ENCODE measurements around the gene BST1. TPM values are rescaled to one million over a fixed set of nuclear protein-coding genes. Genes with fewer than 3 reads are reported as not detected.

Gene BST1
- total RNA-seq, 1 experiment from 2014 or later = not detected

DNA sequence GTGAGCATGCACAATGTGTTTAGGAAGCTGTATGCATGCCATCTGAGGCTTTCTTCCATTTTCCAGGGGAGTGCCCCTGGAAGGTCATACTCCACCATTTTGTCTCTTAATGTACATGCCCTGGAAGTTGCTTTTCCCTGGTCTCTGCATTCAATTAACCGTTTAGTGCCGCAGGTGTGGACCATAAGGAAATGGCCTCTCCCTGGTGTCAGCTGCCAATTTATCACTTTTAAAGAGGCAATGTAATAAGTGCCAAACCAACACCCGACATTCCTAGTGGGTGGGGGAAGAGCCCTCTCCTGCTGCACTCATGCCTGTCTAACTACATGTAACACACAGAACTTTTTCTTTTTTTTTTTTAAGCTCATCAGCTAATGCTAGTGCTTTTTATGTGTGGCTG lies 7.1 kb upstream of the BST1 start:
- Histone ChIP-seq H4K5ac (ENCODE audit: insufficient read length, low read depth, low read length) (no peak overlapping the region), H4K20me1 (ENCODE audit: control insufficient read depth, insufficient read depth, insufficient read length) (no peaks in the 10 kb centered on the region), H3K56ac (ENCODE audit: insufficient read length, low read depth, low read length) (no peak overlapping the region), H3K4me2 (ENCODE audit: insufficient read depth, insufficient read length, low read length) (no peak overlapping the region), H3K14ac (ENCODE audit: insufficient read depth, low read length) (no peak overlapping the region), H3K27ac (ENCODE audit: insufficient read length, low read depth, low read length) (no peak overlapping the region), H3K79me2 (ENCODE audit: insufficient read depth, low read length) (no peaks in the 10 kb centered on the region), H4K8ac (replicated peaks; ENCODE audit: insufficient read length, low read depth, low read length) (no peak overlapping the region), H3T11ph (ENCODE audit: low read length) (no peak overlapping the region), H3K9ac (ENCODE audit: extremely low read depth, insufficient read length, low read length) (no peak overlapping the region), H3K23me2 (ENCODE audit: insufficient read length, low read depth, low read length, poor library complexity, severe bottlenecking) (no peaks in the 10 kb centered on the region), H3K27me3 (ENCODE audit: insufficient read depth, low read length) (no peaks in the 10 kb centered on the region), H2BK120ac (ENCODE audit: low read depth, low read length, poor library complexity, severe bottlenecking) (no peak overlapping the region), H2AK5ac (ENCODE audit: insufficient read length, low read length) (no peak overlapping the region), H3K9me3 (ENCODE audit: control insufficient read depth, low read depth, low read length) (no peaks in the 10 kb centered on the region), H3K18ac (ENCODE audit: insufficient read length, low read depth, low read length) (no peak overlapping the region), H3K4ac (ENCODE audit: low read depth, low read length) (no peak overlapping the region), H2BK5ac (ENCODE audit: insufficient read length, low read length) (no peak overlapping the region), H2BK20ac (ENCODE audit: low read depth, low read length, poor library complexity, severe bottlenecking) (no peak overlapping the region), H3K4me1 (ENCODE audit: insufficient read depth, low read length) (peaks cover 2% of the 10 kb centered on the region), H3K79me1 (ENCODE audit: insufficient read depth, low read depth, low read length, poor library complexity, severe bottlenecking) (no peaks in the 10 kb centered on the region), H2AFZ (ENCODE audit: low read length) (no peak overlapping the region), H3K23ac (ENCODE audit: insufficient read length, low read depth, low read length) (no peak overlapping the region), H2BK12ac (ENCODE audit: insufficient read length, low read depth, low read length) (no peak overlapping the region), H4K91ac (ENCODE audit: insufficient read length, low read depth, low read length) (no peak overlapping the region), H2BK15ac (ENCODE audit: low read depth, low read length) (no peak overlapping the region)
- TF ChIP-seq, protein P1, sequence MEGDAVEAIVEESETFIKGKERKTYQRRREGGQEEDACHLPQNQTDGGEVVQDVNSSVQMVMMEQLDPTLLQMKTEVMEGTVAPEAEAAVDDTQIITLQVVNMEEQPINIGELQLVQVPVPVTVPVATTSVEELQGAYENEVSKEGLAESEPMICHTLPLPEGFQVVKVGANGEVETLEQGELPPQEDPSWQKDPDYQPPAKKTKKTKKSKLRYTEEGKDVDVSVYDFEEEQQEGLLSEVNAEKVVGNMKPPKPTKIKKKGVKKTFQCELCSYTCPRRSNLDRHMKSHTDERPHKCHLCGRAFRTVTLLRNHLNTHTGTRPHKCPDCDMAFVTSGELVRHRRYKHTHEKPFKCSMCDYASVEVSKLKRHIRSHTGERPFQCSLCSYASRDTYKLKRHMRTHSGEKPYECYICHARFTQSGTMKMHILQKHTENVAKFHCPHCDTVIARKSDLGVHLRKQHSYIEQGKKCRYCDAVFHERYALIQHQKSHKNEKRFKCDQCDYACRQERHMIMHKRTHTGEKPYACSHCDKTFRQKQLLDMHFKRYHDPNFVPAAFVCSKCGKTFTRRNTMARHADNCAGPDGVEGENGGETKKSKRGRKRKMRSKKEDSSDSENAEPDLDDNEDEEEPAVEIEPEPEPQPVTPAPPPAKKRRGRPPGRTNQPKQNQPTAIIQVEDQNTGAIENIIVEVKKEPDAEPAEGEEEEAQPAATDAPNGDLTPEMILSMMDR (conservative IDR thresholded peaks at IDR 0.05) = no peak
- H3K27ac Mint-ChIP-seq = peak overlapping the region in 1 of 3 experiments; percentile 5; a peak in 2 of 7 replicates
- DNase-seq = no peak
- H3K4me1 Mint-ChIP-seq = peaks cover 37 to 44% of the 10 kb centered on the region in 2 experiments
- WGBS (ENCODE audit: extremely low coverage, insufficient read length, low lambda C conversion rate) = no CpG with 5 or more reads among the region's 3 CpGs
- peaks cover 9 to 29% (median 10%) of the 10 kb centered on the region in 3 experiments for H3K36me3 Mint-ChIP-seq (ENCODE audit: insufficient read depth in 1 of 3, low read depth in 3 of 3)
- H3K4me3 Mint-ChIP-seq = no peak overlapping the region
- peaks cover 18 to 19% of the 10 kb centered on the region in 2 experiments for H3K9me3 Mint-ChIP-seq
- no peaks in the 10 kb centered on the region for H3K27me3 Mint-ChIP-seq (ENCODE audit: low read depth)
